ENCODE results near the gene BEST1.

BEST1 gene

DNA sequence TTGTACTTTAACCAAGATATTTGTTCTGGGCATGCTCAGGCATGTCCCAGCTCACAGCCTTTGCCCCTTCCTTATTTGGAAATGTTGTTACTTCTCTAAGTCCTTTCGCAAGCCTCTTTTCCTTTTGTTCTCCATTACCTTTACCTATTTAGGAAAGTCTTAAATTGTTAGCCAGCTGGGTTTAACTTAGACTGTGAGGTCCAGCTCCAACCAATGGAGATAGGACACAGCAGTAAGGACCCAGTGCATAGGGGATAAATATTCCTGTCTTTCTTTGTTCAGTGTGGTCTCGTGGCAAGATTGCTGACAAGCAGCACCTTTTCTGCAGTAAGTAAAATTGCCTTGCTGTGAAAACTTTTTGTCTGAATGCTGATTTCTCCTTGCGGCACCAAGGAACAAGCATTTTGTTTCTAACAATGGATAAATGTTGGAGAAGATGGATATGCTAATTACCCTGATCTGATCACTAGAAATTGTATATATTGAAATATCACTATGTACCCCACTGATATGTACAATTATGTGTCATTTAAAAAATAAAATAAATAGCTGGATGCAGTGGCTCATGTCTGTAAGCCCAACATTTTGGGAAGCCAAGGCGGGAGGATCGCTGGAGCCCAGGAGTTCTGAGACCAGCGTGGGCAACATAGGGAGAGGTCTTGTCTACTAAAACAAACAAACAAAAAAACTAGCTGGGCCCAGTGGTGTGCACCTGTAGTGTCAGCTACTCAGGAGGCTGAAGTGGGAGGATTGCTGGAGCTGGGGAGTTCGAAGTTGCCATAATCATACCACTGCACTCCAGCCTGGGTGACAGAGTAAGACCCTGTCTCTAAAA, 49.2 kb downstream of the BEST1 start:
- TF ChIP-seq, protein P1, sequence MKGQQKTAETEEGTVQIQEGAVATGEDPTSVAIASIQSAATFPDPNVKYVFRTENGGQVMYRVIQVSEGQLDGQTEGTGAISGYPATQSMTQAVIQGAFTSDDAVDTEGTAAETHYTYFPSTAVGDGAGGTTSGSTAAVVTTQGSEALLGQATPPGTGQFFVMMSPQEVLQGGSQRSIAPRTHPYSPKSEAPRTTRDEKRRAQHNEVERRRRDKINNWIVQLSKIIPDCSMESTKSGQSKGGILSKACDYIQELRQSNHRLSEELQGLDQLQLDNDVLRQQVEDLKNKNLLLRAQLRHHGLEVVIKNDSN (IDR thresholded peaks at IDR 0.05): 0 out of 2 replicates have a peak, but pooled peaks have one; percentile 25
- TF ChIP-seq TCF12 (IDR thresholded peaks at IDR 0.05; ENCODE audit: low read depth) (peak; percentile 15; the same call in 1 of the 2 replicates), CEBPB (IDR thresholded peaks at IDR 0.05) (no peak)

DNA sequence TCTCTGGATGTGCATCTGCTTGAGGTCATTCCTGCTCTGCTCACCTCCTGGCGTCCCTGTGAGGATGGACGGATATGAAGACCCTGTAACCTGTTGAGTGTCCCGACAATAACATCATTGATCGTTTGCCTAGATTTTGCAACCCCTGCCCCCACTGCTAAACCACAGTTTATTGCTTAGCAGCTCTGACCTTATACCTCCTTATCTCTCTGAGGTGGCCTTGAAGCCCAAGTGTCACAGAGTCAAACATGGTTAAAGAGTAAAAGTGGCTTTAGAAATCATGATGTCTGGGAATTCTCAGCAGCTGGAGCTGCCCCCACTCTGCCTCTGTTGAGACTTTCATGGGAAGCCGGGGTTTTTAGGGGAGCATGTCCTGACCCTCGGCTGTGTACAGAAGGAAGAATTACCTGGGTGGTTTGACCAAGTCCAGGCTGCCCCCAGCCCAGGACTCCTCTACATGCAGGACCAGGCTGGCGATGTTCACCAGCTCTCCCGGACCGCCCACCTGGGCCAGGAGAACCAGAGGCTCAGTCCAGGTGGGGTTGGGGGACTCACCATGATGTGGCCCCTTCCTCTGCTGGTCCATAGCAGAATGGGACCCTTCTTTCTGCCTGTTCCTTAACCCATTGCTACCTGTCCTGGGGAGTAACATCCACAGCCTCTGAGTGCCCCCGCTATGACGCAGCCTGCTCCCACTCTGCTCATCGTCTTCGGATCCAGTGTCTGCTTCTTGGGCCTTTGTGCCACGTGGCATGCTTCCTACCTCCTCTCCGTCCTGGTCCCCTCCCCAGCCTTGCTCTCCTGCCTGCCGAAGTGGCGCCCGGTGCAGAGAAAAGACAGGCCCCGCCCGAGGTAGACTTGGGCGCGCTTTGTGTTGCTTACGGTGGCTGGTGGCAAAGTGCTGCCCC, 50.6 kb downstream of the BEST1 start:
- no peak for TF ChIP-seq TCF12 (IDR thresholded peaks at IDR 0.05; ENCODE audit: low read depth)

DNA sequence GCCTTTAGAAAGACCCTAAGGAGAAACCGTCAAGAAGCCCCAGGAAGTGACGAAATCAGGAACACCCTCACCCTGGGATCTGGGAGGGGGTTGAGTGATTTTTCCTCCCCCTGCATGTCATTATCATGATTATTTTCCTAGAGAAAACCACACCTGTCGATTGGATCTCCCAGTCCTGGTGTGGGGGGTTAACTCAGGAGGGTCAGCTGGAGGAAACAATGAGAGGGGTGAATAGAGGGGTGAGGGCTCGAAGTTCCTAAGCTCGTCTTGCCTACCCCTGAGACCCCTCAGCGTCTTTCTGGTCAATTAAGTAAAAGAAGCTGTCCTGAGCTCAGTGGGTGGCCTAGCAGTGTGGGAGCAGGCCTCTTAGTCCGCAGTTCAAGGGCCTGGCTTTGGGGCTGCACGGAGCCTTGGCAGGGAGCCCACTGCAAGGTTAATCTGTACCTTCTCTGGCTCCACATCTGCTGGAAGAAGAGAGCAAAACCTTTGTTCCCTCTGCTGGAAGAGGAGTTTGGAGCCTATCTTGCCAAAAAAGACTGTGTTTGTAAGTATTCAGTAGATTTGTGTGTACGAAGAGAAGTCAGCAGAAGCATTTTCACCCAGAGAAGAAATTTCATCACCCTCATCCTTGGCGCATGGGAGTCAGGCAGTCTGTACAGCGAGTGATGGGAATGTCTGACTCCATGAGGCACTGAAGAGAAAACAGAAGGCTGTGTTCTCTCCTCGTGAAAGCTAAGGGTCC, 51.5 kb downstream of the BEST1 start:
- TF ChIP-seq TEAD4 (IDR thresholded peaks at IDR 0.05) (no peak), CEBPB (IDR thresholded peaks at IDR 0.05) (no peak), YY1 (IDR thresholded peaks at IDR 0.05; ENCODE audit: low read depth) (no peak)
- TF ChIP-seq, protein P1 (IDR thresholded peaks at IDR 0.05): no peak

DNA sequence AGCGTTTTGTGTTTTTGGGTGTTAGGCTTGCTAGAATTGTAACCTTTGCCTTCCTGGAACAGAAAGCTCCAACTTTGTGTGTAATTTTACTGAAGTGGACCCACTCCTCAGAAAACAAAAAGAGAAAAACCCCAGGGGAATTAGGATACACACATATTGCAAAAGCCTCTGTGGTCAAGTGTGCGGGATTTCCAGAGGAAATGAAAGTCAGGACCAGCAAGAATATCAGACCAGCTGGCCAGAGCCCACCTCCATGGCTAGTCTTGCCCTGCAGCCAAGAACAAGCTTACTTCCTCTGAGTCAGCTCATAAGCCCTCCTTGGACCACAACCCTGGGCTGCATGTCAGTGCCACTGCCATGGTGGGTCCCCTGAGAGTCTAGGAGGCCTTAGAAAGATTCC, 54.3 kb downstream of the BEST1 start:
- TF ChIP-seq, protein P2, sequence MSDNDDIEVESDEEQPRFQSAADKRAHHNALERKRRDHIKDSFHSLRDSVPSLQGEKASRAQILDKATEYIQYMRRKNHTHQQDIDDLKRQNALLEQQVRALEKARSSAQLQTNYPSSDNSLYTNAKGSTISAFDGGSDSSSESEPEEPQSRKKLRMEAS (IDR thresholded peaks at IDR 0.05): no peak
- TF ChIP-seq TCF12 (IDR thresholded peaks at IDR 0.05; ENCODE audit: low read depth): no peak
- no peak for TF ChIP-seq CEBPB (IDR thresholded peaks at IDR 0.05)
- no peak for TF ChIP-seq CREB1 (IDR thresholded peaks at IDR 0.05; ENCODE audit: low read depth)

DNA sequence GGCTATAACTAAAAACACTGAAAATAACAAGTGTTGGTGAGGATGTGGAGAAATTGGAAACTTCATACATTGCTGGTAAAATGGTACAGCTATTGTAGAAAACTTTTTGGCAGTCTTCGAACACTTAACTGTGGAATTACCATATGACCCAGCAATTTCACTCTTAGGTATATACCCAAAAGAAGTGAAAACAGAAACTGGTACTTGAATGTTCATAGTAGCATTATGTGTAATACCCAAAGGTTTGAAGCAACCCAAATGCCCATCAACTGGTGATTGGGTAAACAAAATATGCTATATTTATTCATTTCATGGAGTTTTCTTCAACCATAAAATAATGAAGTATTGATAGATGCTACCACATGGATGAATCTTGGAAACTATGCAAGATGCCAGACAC, 58.0 kb downstream of the BEST1 start:
- TF ChIP-seq CEBPB (IDR thresholded peaks at IDR 0.05) (no peak), EGR1 (IDR thresholded peaks at IDR 0.05) (no peak), NFIC (IDR thresholded peaks at IDR 0.05) (no peak), YY1 (IDR thresholded peaks at IDR 0.05; ENCODE audit: low read depth) (no peak), ZBTB7A (IDR thresholded peaks at IDR 0.05; ENCODE audit: low read depth) (no peak), FOXM1 (IDR thresholded peaks at IDR 0.05; ENCODE audit: borderline replicate concordance, low read depth) (no peak), CREB1 (IDR thresholded peaks at IDR 0.05; ENCODE audit: low read depth) (no peak), TCF12 (IDR thresholded peaks at IDR 0.05; ENCODE audit: low read depth) (no peak), TEAD4 (IDR thresholded peaks at IDR 0.05) (no peak), RAD21 (IDR thresholded peaks at IDR 0.05; ENCODE audit: low read depth) (no peak), TAF1 (IDR thresholded peaks at IDR 0.05; ENCODE audit: low read depth) (no peak), EP300 (IDR thresholded peaks at IDR 0.05; ENCODE audit: borderline replicate concordance) (no peak)
- TF ChIP-seq, protein P3, sequence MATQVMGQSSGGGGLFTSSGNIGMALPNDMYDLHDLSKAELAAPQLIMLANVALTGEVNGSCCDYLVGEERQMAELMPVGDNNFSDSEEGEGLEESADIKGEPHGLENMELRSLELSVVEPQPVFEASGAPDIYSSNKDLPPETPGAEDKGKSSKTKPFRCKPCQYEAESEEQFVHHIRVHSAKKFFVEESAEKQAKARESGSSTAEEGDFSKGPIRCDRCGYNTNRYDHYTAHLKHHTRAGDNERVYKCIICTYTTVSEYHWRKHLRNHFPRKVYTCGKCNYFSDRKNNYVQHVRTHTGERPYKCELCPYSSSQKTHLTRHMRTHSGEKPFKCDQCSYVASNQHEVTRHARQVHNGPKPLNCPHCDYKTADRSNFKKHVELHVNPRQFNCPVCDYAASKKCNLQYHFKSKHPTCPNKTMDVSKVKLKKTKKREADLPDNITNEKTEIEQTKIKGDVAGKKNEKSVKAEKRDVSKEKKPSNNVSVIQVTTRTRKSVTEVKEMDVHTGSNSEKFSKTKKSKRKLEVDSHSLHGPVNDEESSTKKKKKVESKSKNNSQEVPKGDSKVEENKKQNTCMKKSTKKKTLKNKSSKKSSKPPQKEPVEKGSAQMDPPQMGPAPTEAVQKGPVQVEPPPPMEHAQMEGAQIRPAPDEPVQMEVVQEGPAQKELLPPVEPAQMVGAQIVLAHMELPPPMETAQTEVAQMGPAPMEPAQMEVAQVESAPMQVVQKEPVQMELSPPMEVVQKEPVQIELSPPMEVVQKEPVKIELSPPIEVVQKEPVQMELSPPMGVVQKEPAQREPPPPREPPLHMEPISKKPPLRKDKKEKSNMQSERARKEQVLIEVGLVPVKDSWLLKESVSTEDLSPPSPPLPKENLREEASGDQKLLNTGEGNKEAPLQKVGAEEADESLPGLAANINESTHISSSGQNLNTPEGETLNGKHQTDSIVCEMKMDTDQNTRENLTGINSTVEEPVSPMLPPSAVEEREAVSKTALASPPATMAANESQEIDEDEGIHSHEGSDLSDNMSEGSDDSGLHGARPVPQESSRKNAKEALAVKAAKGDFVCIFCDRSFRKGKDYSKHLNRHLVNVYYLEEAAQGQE (IDR thresholded peaks at IDR 0.05; ENCODE audit: low read depth): no peak
- TF ChIP-seq, protein P1 (IDR thresholded peaks at IDR 0.05): no peak
- TF ChIP-seq, protein P2 (IDR thresholded peaks at IDR 0.05): no peak

DNA sequence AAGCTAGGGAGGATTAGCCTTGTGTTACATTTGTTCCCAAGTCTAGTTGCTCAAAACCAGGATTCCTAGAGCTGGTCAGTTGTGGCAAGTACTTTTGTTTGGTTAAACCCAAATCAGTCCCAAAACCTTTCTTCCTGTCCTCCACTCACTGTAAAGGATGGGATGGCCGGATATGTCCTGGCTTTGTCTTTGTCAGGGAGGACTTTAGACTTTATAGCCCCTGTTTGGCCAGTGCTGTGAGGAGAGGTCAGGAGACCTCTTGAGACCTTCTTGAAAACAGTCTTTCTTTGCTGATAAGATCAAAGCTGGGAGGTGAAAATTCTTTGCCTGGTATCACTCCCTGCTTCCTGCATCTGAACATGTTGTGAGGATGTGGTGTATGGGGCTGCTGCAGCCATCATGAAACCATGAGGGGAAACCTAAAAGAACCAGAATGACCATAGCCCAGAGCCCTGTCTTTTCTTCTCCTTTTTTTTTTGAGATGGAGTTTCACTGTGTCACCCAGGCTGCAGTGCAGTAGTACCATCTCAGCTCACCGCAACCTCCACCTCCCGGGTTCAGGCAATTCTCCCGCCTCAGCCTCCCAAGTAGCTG, 60.9 kb downstream of the BEST1 start:
- TF ChIP-seq RAD21 (IDR thresholded peaks at IDR 0.05; ENCODE audit: low read depth) (no peak), ZBTB7A (IDR thresholded peaks at IDR 0.05; ENCODE audit: low read depth) (no peak), NFIC (IDR thresholded peaks at IDR 0.05) (no peak)
- TF ChIP-seq, protein P3 (IDR thresholded peaks at IDR 0.05; ENCODE audit: low read depth): no peak
- TF ChIP-seq, protein P2 (IDR thresholded peaks at IDR 0.05): no peak
